Measurements from ENCODE around the gene CBLC.

The CBLC gene

GRCh38 chr19:44814517-44814916, 36.8 kb downstream of the CBLC start:
- no peak for TF ChIP-seq CTCF (conservative IDR thresholded peaks at IDR 0.05; ENCODE audit: low read depth, low read length)
- no peak for DNase-seq (ENCODE audit: low read depth)

GRCh38 chr19:44816301-44816700, 38.6 kb downstream of the CBLC start:
- TF ChIP-seq CTCF (conservative IDR thresholded peaks at IDR 0.05; ENCODE audit: low read depth, low read length): no peak
- no peak for DNase-seq (ENCODE audit: low read depth)
- no peak overlapping the region for H3K4me3 ChIP-seq (ENCODE audit: low read length)

More at GRCh38 chr19:44814517-44814916, 36.8 kb downstream of the CBLC start:
- H3K4me3 ChIP-seq (ENCODE audit: low read length): no peak overlapping the region

- no peak for TF ChIP-seq CTCF (conservative IDR thresholded peaks at IDR 0.05; ENCODE audit: low read depth, low read length)
- H3K4me3 ChIP-seq (ENCODE audit: low read length): no peak overlapping the region
- no peak for DNase-seq (ENCODE audit: low read depth)
Measured at GRCh38 chr19:44817725-44818465, 40.2 kb downstream of the CBLC start.

GRCh38 chr19:44818466-44819031, 40.9 kb downstream of the CBLC start:
- no peak for DNase-seq (ENCODE audit: low read depth)
- no peak overlapping the region for H3K4me3 ChIP-seq (ENCODE audit: low read length)
- TF ChIP-seq CTCF (conservative IDR thresholded peaks at IDR 0.05; ENCODE audit: low read depth, low read length): no peak

- H3K4me3 ChIP-seq (ENCODE audit: low read length): no peak overlapping the region
- TF ChIP-seq CTCF (conservative IDR thresholded peaks at IDR 0.05; ENCODE audit: low read depth, low read length): no peak
- DNase-seq (ENCODE audit: low read depth): no peak
Measured at GRCh38 chr19:44819246-44819832, 41.6 kb downstream of the CBLC start.

- no peak overlapping the region for H3K4me3 ChIP-seq (ENCODE audit: low read length)
- no peak for DNase-seq (ENCODE audit: low read depth)
- no peak for TF ChIP-seq CTCF (conservative IDR thresholded peaks at IDR 0.05; ENCODE audit: low read depth, low read length)
Measured at GRCh38 chr19:44820648-44821609, 43.2 kb downstream of the CBLC start.
